HCT116 (cell line): ENCODE measurements around the gene TROAP. TPM values are rescaled to one million over a fixed set of nuclear protein-coding genes. Genes with fewer than 3 reads are reported as not detected.
A peak's percentile ranks its signal among the peaks of the same experiment; 100 is the strongest.

Experiments used
- ATAC-seq: fragments of 200-7000 bp; cut with Tn5 transposase; 2 replicates; pipeline ENCODE4 v1.9.1; 2020; ENCODE audit warnings: mild to moderate bottlenecking, moderate library complexity
- BruUV-seq: library from RNA; stranded (reverse); fragments of 400-500 nt; replicated peaks from 2 replicates; lab custom pipeline; 2021; lab: Mats Ljungman, UMichigan
- CTCF ChIA-PET: fragments of 300-600 bp; sonication (Branson Sonifier 250); formaldehyde crosslinking; loops from one replicate; lab custom pipeline; 2021; ENCODE audit warnings: antibody characterized with exemption; lab: Charles Lee
- POLR2A ChIA-PET: fragments of 300-600, 350-600 bp; sonication (Branson Sonifier 250); formaldehyde crosslinking; loops from one replicate; lab custom pipeline; 2021; ENCODE audit warnings: antibody characterized with exemption; lab: Charles Lee
- RAD21 ChIA-PET, 2 experiments: fragments of 300-600 bp; sonication (Branson Sonifier 250); formaldehyde crosslinking; loops; one replicate each; lab custom pipeline; 2023; ENCODE audit warnings: low total read pairs in 2 of 2; ENCODE audit not compliant: uncharacterized antibody in 2 of 2, unreplicated experiment in 2 of 2, low non-redundant PET in 1 of 2; lab: Charles Lee
- DNase-seq: peaks from one replicate; pipeline ENCODE4 v3.0.0-alpha.2; 2010; ENCODE audit warnings: low read depth, low spot score
- H2AFZ ChIP-seq: fragments of 200-600 bp; shearing (Covaris generic), sonication (generic); 2 replicates; pipeline ENCODE4 v1.6.1; 2017; ENCODE audit warnings: low read depth, mixed run types, mixed read lengths, antibody characterized with exemption, low read length; ENCODE audit not compliant: poor library complexity, severe bottlenecking
- H3K27ac ChIP-seq: 2 replicates; pipeline ENCODE4 v1.5.1; 2012; ENCODE audit warnings: low read depth, low read length
- H3K27me3 ChIP-seq: fragments of 200-600 bp; sonication (generic); 2 replicates; pipeline ENCODE4 v1.6.1; 2016; ENCODE audit warnings: mixed run types, low read length, mixed read lengths; ENCODE audit not compliant: insufficient read depth
- H3K36me3 ChIP-seq, 2 experiments: fragments of 200-500 bp in 1 of 2; fragments of 200-600 bp in 1 of 2; sonication (Bioruptor generic) in 1 of 2; sonication (generic) in 1 of 2; 2 replicates each; pipeline versions ENCODE4 v1.5.1 to v1.6.1; 2014 to 2016; ENCODE audit warnings: low read length in 2 of 2, inconsistent platforms in 1 of 2, mixed read lengths in 1 of 2, mixed run types in 1 of 2; ENCODE audit not compliant: insufficient read depth in 2 of 2, control insufficient read depth in 1 of 2
- H3K4me1 ChIP-seq, 2 experiments: fragments of 200-600 bp in 1 of 2; sonication (generic) in 1 of 2; 2 replicates each; pipeline versions ENCODE4 v1.5.1 to v1.6.1; 2012 to 2017; ENCODE audit warnings: low read length in 2 of 2, inconsistent platforms in 1 of 2, mild to moderate bottlenecking in 1 of 2, mixed read lengths in 1 of 2, mixed run types in 1 of 2, moderate library complexity in 1 of 2; ENCODE audit not compliant: insufficient read depth in 2 of 2, control insufficient read depth in 1 of 2
- H3K4me2 ChIP-seq: fragments of 200-600 bp; sonication (generic); 2 replicates; pipeline ENCODE4 v1.6.1; 2017; ENCODE audit warnings: mixed run types, low read length, mixed read lengths
- H3K4me3 ChIP-seq, 2 experiments: fragments of 200-600 bp in 1 of 2; sonication (generic) in 1 of 2; replicated peaks in 1 of 2; 2 replicates each; pipeline ENCODE4 v1.5.1; 2011 to 2016; ENCODE audit warnings: low read length in 2 of 2, control low read depth in 1 of 2, low read depth in 1 of 2, mild to moderate bottlenecking in 1 of 2, mixed read lengths in 1 of 2, mixed run types in 1 of 2
- H3K79me2 ChIP-seq: fragments of 200-600 bp; sonication (generic); 2 replicates; pipeline ENCODE4 v1.6.1; 2017; ENCODE audit warnings: mild to moderate bottlenecking, mixed run types, low read length, moderate library complexity, mixed read lengths; ENCODE audit not compliant: insufficient read depth
- H3K9ac ChIP-seq: fragments of 200-600 bp; sonication (generic); 2 replicates; pipeline ENCODE4 v1.6.1; 2016; ENCODE audit warnings: low read length, mixed read lengths
- H3K9me2 ChIP-seq: fragments of 200-600 bp; sonication (generic), shearing (Covaris generic); 2 replicates; pipeline ENCODE4 v1.6.1; 2017; ENCODE audit warnings: mixed run types, mild to moderate bottlenecking, moderate library complexity; ENCODE audit not compliant: insufficient read depth
- H3K9me3 ChIP-seq, 2 experiments: fragments of 200-500 bp in 1 of 2; fragments of 200-600 bp in 1 of 2; sonication (Bioruptor generic) in 1 of 2; sonication (generic) in 1 of 2; 2 replicates each; pipeline ENCODE4 v1.6.1; 2014 to 2017; ENCODE audit warnings: low read length in 2 of 2, mixed read lengths in 2 of 2, inconsistent platforms in 1 of 2, low read depth in 1 of 2, mild to moderate bottlenecking in 1 of 2, mixed run types in 1 of 2, moderate library complexity in 1 of 2; ENCODE audit not compliant: control insufficient read depth in 1 of 2, insufficient read depth in 1 of 2
- H4K20me1 ChIP-seq: fragments of 200-600 bp; sonication (generic), shearing (Covaris generic); 2 replicates; pipeline ENCODE4 v1.6.1; 2017; ENCODE audit warnings: mixed run types, mild to moderate bottlenecking, moderate library complexity; ENCODE audit not compliant: insufficient read depth
- ATF3 ChIP-seq: IDR thresholded peaks from 2 replicates; pipeline ENCODE4 v1.6.1; 2012
- CBX3 ChIP-seq: IDR thresholded peaks from 2 replicates; pipeline ENCODE4 v1.6.1; 2012; ENCODE audit warnings: low read depth
- CEBPB ChIP-seq: IDR thresholded peaks from 2 replicates; pipeline ENCODE4 v1.6.1; 2012; ENCODE audit warnings: low read depth
- EGR1 ChIP-seq: IDR thresholded peaks from 2 replicates; pipeline ENCODE4 v1.6.1; 2012; ENCODE audit warnings: low read depth
- ELF1 ChIP-seq: IDR thresholded peaks from 2 replicates; pipeline ENCODE4 v1.6.1; 2012; ENCODE audit warnings: low read depth, borderline replicate concordance
- EZH2 ChIP-seq: fragments of 200-600 bp; sonication (generic); IDR thresholded peaks from 2 replicates; pipeline ENCODE4 v1.6.1; 2017; ENCODE audit warnings: antibody characterized with exemption, mixed run types
- EZH2phosphoT487 ChIP-seq: fragments of 200-600 bp; IDR thresholded peaks from 2 replicates; pipeline ENCODE4 v1.6.1; 2018; ENCODE audit warnings: antibody characterized with exemption, borderline replicate concordance
- FOSL1 ChIP-seq: IDR thresholded peaks from 2 replicates; pipeline ENCODE4 v1.6.1; 2012; ENCODE audit warnings: low read depth
- JUND ChIP-seq: IDR thresholded peaks from 2 replicates; pipeline ENCODE4 v1.6.1; 2012
- POLR2AphosphoS5 ChIP-seq: IDR thresholded peaks from 2 replicates; pipeline ENCODE4 v1.6.1; 2011; ENCODE audit warnings: mild to moderate bottlenecking, low read depth, low read length, moderate library complexity
- RAD21 ChIP-seq: IDR thresholded peaks from 2 replicates; pipeline ENCODE4 v1.6.1; 2012; ENCODE audit warnings: low read depth, mild to moderate bottlenecking
- SIN3A ChIP-seq: IDR thresholded peaks from 2 replicates; pipeline ENCODE4 v1.6.1; 2012; ENCODE audit warnings: low read depth
- SP1 ChIP-seq: IDR thresholded peaks from 2 replicates; pipeline ENCODE4 v1.6.1; 2012; ENCODE audit warnings: low read depth
- SRF ChIP-seq: IDR thresholded peaks from 2 replicates; pipeline ENCODE4 v1.6.1; 2012; ENCODE audit warnings: low read depth
- TCF7L2 ChIP-seq: IDR thresholded peaks from 2 replicates; pipeline ENCODE4 v1.7.0; 2011; ENCODE audit warnings: borderline replicate concordance, inconsistent platforms; ENCODE audit not compliant: insufficient read depth, insufficient read length; ENCODE audit errors: extremely low read depth
- YY1 ChIP-seq: IDR thresholded peaks from 2 replicates; pipeline ENCODE4 v1.6.1; 2011; ENCODE audit warnings: low read length, low read depth, moderate library complexity, mild to moderate bottlenecking; ENCODE audit not compliant: insufficient replicate concordance; ENCODE audit errors: extremely low read depth
- intact Hi-C: fragments of 100-400 bp; cut with micrococcal nuclease; formaldehyde crosslinking; loops from 2 replicates; pipeline ENCODE4 v1.10.0; 2022
- total RNA-seq: library from RNA; stranded (reverse); gene quantifications from one replicate; pipeline ENCODE4 v1.2.1, GENCODE V29; 2021; ENCODE audit not compliant: unreplicated experiment
- TF ChIP-seq, protein P1 (sequence below), 3 experiments: fragments of 200-600 bp in 1 of 3; sonication (generic) in 1 of 3; IDR thresholded peaks in 2 of 3; conservative IDR thresholded peaks in 1 of 3; 2 replicates each; pipeline ENCODE4 v1.5.1; 2012 to 2017; ENCODE audit warnings: low read depth in 2 of 3, low read length in 2 of 3, antibody characterized with exemption in 1 of 3, borderline replicate concordance in 1 of 3, control low read depth in 1 of 3, mild to moderate bottlenecking in 1 of 3, mixed read lengths in 1 of 3, mixed run types in 1 of 3, moderate library complexity in 1 of 3; ENCODE audit not compliant: insufficient read depth in 1 of 3
- TF ChIP-seq, protein P2 (sequence below): IDR thresholded peaks from 2 replicates; pipeline ENCODE4 v1.6.1; 2012; ENCODE audit warnings: low read depth

The TROAP gene
- total RNA-seq, 1 experiment from 2014 or later: 99.1 TPM

GRCh38 chr12:49366096-49366651 is 43.1 kb downstream of the TROAP start:
- ATAC-seq (peak; percentile 28), DNase-seq (no peak)
- TF ChIP-seq ELF1 (no peak), SIN3A (no peak), POLR2AphosphoS5 (no peak), TCF7L2 (no peak), JUND (no peak), SP1 (no peak), ATF3 (no peak), YY1 (no peak), CBX3 (no peak), EZH2phosphoT487 (no peak), EGR1 (no peak), RAD21 (no peak), EZH2 (no peak), SRF (no peak), FOSL1 (no peak), CEBPB (no peak)
- TF ChIP-seq, protein P1, sequence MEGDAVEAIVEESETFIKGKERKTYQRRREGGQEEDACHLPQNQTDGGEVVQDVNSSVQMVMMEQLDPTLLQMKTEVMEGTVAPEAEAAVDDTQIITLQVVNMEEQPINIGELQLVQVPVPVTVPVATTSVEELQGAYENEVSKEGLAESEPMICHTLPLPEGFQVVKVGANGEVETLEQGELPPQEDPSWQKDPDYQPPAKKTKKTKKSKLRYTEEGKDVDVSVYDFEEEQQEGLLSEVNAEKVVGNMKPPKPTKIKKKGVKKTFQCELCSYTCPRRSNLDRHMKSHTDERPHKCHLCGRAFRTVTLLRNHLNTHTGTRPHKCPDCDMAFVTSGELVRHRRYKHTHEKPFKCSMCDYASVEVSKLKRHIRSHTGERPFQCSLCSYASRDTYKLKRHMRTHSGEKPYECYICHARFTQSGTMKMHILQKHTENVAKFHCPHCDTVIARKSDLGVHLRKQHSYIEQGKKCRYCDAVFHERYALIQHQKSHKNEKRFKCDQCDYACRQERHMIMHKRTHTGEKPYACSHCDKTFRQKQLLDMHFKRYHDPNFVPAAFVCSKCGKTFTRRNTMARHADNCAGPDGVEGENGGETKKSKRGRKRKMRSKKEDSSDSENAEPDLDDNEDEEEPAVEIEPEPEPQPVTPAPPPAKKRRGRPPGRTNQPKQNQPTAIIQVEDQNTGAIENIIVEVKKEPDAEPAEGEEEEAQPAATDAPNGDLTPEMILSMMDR (IDR thresholded peaks at IDR 0.05 in 2 of 3, conservative IDR thresholded peaks at IDR 0.05 in 1 of 3; ENCODE audit: borderline replicate concordance in 1 of 3, insufficient read depth in 1 of 3, low read depth in 2 of 3, low read length in 2 of 3): no peak; a peak in 1 of 6 replicates
- TF ChIP-seq, protein P2, sequence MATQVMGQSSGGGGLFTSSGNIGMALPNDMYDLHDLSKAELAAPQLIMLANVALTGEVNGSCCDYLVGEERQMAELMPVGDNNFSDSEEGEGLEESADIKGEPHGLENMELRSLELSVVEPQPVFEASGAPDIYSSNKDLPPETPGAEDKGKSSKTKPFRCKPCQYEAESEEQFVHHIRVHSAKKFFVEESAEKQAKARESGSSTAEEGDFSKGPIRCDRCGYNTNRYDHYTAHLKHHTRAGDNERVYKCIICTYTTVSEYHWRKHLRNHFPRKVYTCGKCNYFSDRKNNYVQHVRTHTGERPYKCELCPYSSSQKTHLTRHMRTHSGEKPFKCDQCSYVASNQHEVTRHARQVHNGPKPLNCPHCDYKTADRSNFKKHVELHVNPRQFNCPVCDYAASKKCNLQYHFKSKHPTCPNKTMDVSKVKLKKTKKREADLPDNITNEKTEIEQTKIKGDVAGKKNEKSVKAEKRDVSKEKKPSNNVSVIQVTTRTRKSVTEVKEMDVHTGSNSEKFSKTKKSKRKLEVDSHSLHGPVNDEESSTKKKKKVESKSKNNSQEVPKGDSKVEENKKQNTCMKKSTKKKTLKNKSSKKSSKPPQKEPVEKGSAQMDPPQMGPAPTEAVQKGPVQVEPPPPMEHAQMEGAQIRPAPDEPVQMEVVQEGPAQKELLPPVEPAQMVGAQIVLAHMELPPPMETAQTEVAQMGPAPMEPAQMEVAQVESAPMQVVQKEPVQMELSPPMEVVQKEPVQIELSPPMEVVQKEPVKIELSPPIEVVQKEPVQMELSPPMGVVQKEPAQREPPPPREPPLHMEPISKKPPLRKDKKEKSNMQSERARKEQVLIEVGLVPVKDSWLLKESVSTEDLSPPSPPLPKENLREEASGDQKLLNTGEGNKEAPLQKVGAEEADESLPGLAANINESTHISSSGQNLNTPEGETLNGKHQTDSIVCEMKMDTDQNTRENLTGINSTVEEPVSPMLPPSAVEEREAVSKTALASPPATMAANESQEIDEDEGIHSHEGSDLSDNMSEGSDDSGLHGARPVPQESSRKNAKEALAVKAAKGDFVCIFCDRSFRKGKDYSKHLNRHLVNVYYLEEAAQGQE: no peak
- Histone ChIP-seq H3K9me2 (no peaks in the 10 kb centered on the region), H3K79me2 (peaks cover 45% of the 10 kb centered on the region), H3K36me3 (no peaks in the 10 kb centered on the region), H3K27ac (peak overlapping the region; percentile 99), H4K20me1 (peaks cover 5% of the 10 kb centered on the region; the same call in 1 of the 2 replicates), H3K9me3 (no peaks in the 10 kb centered on the region), H3K4me1 (peaks cover 38 to 52% of the 10 kb centered on the region in 2 experiments), H3K27me3 (no peaks in the 10 kb centered on the region), H3K4me2 (peak overlapping the region; percentile 71), H3K4me3 (peak overlapping the region; percentile 65 to 71), H2AFZ (no peak overlapping the region), H3K9ac (peak overlapping the region; percentile 92)
- ChIA-PET RAD21 (interaction anchor here (0.6 to 1.7 kb wide), 6 partner anchors 8 to 166 kb away, joined by 3 to 7 read pairs (median 4); no protein-coding TSS in a partner anchor), CTCF (interaction anchor here (1.0 to 2.6 kb wide), 7 partner anchors 8 to 187 kb away, joined by 4 to 28 read pairs (median 8); no protein-coding TSS in a partner anchor), POLR2A (interaction anchor here (0.9 to 1.9 kb wide), 15 partner anchors 8 to 232 kb away, joined by 3 to 16 read pairs (median 5); partner anchors contain the start of gene TROAP)
- intact Hi-C loops: loop anchor here (2.0 kb wide), 1 partner anchor 149 kb away; no protein-coding TSS in a partner anchor
- no TSS peak for BruUV-seq
